CD4-positive, alpha-beta memory T cell (primary cell): ENCODE data around the gene SRP72. TPM values are rescaled to one million over a fixed set of nuclear protein-coding genes. Genes with fewer than 3 reads are reported as not detected.

Source experiments
- CTCF ChIA-PET: fragments of 350-600 bp; sonication (Branson Sonifier 250); formaldehyde crosslinking; loops from one replicate; lab custom pipeline; 2021; ENCODE audit warnings: inconsistent platforms; ENCODE audit not compliant: partially characterized antibody; lab: Charles Lee
- POLR2A ChIA-PET: fragments of 350-600 bp; sonication (Branson Sonifier 250); formaldehyde crosslinking; loops from one replicate; lab custom pipeline; 2021; ENCODE audit not compliant: partially characterized antibody; lab: Charles Lee
- DNase-seq, 5 donors: peaks; one replicate each; pipeline versions ENCODE4 v3.0.0 to v3.0.0-alpha.2; 2020 to 2022; ENCODE audit warnings: mixed read lengths in 1 of 5
- H3K27ac ChIP-seq: one replicate; pipeline ENCODE4 v1.7.0; 2013; ENCODE audit warnings: low read depth, low read length
- H3K27me3 ChIP-seq: 2 replicates; pipeline ENCODE4 v1.7.0; 2013; ENCODE audit warnings: mild to moderate bottlenecking, low read length, moderate library complexity; ENCODE audit not compliant: insufficient read depth
- H3K36me3 ChIP-seq: 2 replicates; pipeline ENCODE4 v1.7.0; 2013; ENCODE audit warnings: mild to moderate bottlenecking, low read length, moderate library complexity; ENCODE audit not compliant: insufficient read depth
- H3K4me1 ChIP-seq: 2 replicates; pipeline ENCODE4 v1.7.0; 2013; ENCODE audit warnings: mild to moderate bottlenecking, low read length, moderate library complexity; ENCODE audit not compliant: insufficient read depth
- H3K4me3 ChIP-seq, 2 donors: one replicate each; pipeline ENCODE4 v1.7.0; 2013; ENCODE audit warnings: low read length in 2 of 2, mild to moderate bottlenecking in 1 of 2
- H3K9me3 ChIP-seq, 2 donors: one replicate each; pipeline ENCODE4 v1.7.0; 2013; ENCODE audit warnings: low read length in 2 of 2, control low read depth in 1 of 2; ENCODE audit not compliant: control insufficient read depth in 1 of 2
- H3K27ac Mint-ChIP-seq, 7 donors: one replicate each; pipeline ENCODE4 v1.8.0; 2020 to 2021; ENCODE audit warnings: mixed read lengths in 7 of 7, mild to moderate bottlenecking in 6 of 7, inconsistent platforms in 3 of 7, moderate library complexity in 3 of 7
- H3K27me3 Mint-ChIP-seq, 2 donors: one replicate each; pipeline ENCODE4 v1.8.0; 2020 to 2021; ENCODE audit warnings: mixed read lengths in 2 of 2
- H3K36me3 Mint-ChIP-seq, 2 donors: one replicate each; pipeline ENCODE4 v1.8.0; 2020 to 2021; ENCODE audit warnings: mixed read lengths in 2 of 2, inconsistent platforms in 1 of 2, mild to moderate bottlenecking in 1 of 2
- H3K4me1 Mint-ChIP-seq, 4 donors: one replicate each; pipeline ENCODE4 v1.8.0; 2020 to 2021; ENCODE audit warnings: mixed read lengths in 4 of 4, mild to moderate bottlenecking in 1 of 4
- H3K4me3 Mint-ChIP-seq, 8 donors: one replicate each; pipeline ENCODE4 v1.8.0; 2020 to 2021; ENCODE audit warnings: mixed read lengths in 8 of 8, mild to moderate bottlenecking in 7 of 8, moderate library complexity in 6 of 8, inconsistent platforms in 3 of 8
- H3K9me3 Mint-ChIP-seq, 8 donors: one replicate each; pipeline ENCODE4 v1.8.0; 2020 to 2021; ENCODE audit warnings: mixed read lengths in 8 of 8, mild to moderate bottlenecking in 5 of 8, inconsistent platforms in 3 of 8, moderate library complexity in 1 of 8
- intact Hi-C: fragments of 100-400 bp; cut with micrococcal nuclease; formaldehyde crosslinking; loops from one replicate; pipeline ENCODE4 v1.15.1; 2023
- polyA plus RNA-seq, 2 donors: library from polyadenylated mRNA; unstranded; fragments of 300-500 nt; fragmentation: Illumina TruSeq; gene quantifications; one replicate each; pipeline ENCODE4 v1.2.3, GENCODE V29; 2021
- total RNA-seq, 2 experiments: library from RNA; stranded (reverse); gene quantifications; one replicate each; pipeline ENCODE4 v1.2.3, GENCODE V29; 2021

The SRP72 gene
- total and polyA plus RNA-seq, 4 experiments from 2014 or later, result 104 to 165 (median 127) TPM

DNA sequence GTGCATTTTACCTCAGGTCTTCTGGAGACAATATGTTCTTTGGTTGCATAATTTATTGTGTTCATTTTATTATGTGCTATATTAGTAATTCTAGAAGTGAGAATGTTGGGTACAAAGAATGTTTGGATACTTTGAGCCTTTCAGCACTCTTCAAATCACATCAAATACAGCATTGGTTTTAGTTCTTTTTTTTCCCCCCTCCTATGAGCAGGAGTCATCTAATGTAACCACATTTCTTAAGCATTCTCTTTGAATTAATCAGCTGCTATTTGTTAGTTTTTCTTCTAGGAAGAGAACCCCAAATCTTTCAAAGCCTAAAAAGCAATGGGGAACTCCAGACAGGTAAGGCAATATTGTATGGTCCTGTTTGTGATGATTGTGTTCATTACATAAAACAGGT, 84.9 kb downstream of the SRP72 start:
- no peak overlapping the region for H3K4me3 Mint-ChIP-seq
- no peaks in the 10 kb centered on the region for H3K36me3 ChIP-seq
- H3K36me3 Mint-ChIP-seq, result no peaks in the 10 kb centered on the region
- intact Hi-C loops, result no loop called here
- POLR2A ChIA-PET, result no interaction called here
- H3K27me3 Mint-ChIP-seq, result peaks cover 0 to 4% of the 10 kb centered on the region in 2 donors
- CTCF ChIA-PET, result interaction anchor here (1.4 to 2.7 kb wide), 2 partner anchors 8 to 17 kb away, joined by 3 to 21 read pairs; no protein-coding TSS in a partner anchor
- H3K4me1 Mint-ChIP-seq, result peaks cover 3 to 7% (median 4%) of the 10 kb centered on the region in 4 donors
- no peaks in the 10 kb centered on the region for H3K27me3 ChIP-seq
- DNase-seq, result no peak
- H3K4me3 ChIP-seq, result no peak overlapping the region
- no peaks in the 10 kb centered on the region for H3K9me3 ChIP-seq
- H3K27ac Mint-ChIP-seq, result no peak overlapping the region
- no peaks in the 10 kb centered on the region for H3K9me3 Mint-ChIP-seq
- no peak overlapping the region for H3K27ac ChIP-seq
- H3K4me1 ChIP-seq, result peaks cover 3% of the 10 kb centered on the region

Other genes with a start within 250 kb of the SRP72 start
- 10 to 100 TPM; 19.2 to 23.7 TPM for gene AASDH, start 80.1 kb upstream of the SRP72 start, total RNA-seq
- gene AASDH, start 80.1 kb upstream of the SRP72 start, polyA plus RNA-seq, result 10 to 100 TPM; 19.4 to 20.0 TPM
- 10 to 100 TPM; 15.1 to 15.7 TPM for gene PPAT, start 32.0 kb upstream of the SRP72 start, total RNA-seq
- gene PPAT, start 32.0 kb upstream of the SRP72 start, polyA plus RNA-seq, result 10 to 100 TPM in 1 of 2 donors, 1 to 10 TPM in 1; 7.0 to 11.6 TPM
- 10 to 100 TPM; 21.7 to 24.5 TPM for gene PAICS, start 31.4 kb upstream of the SRP72 start, total RNA-seq
- 10 to 100 TPM; 23.8 to 42.4 TPM for gene PAICS, start 31.4 kb upstream of the SRP72 start, polyA plus RNA-seq
- under 1 TPM in 1 of 2 experiments, not detected in 1; 0.35 TPM for gene ARL9, start 38.2 kb downstream of the SRP72 start, total RNA-seq
- under 1 TPM in 1 of 2 donors, not detected in 1; 0.14 TPM for gene ARL9, start 38.2 kb downstream of the SRP72 start, polyA plus RNA-seq
- gene HOPX, start 213.7 kb downstream of the SRP72 start, total RNA-seq, result 10 to 100 TPM; 16.9 to 19.3 TPM
- gene HOPX, start 213.7 kb downstream of the SRP72 start, polyA plus RNA-seq, result 100 to 1,000 TPM; 128 to 163 TPM